ENCODE measurements around the gene NUP210.

NUP210 gene

GRCh38 chr3:13324835-13325501, 95.2 kb downstream of the NUP210 start:
- Histone ChIP-seq H3K36me3 (ENCODE audit: insufficient read depth, low read length) (no peaks in the 10 kb centered on the region), H3K4me1 (ENCODE audit: control insufficient read depth, insufficient read depth, low read length) (no peaks in the 10 kb centered on the region), H3K4me2 (ENCODE audit: low read length) (no peak overlapping the region), H3K4me3 (ENCODE audit: low read length) (no peak overlapping the region), H3K9ac (ENCODE audit: low read depth, low read length) (no peak overlapping the region), H3K9me3 (replicated peaks; ENCODE audit: low read length) (no peaks in the 10 kb centered on the region), H3K27me3 (ENCODE audit: control insufficient read depth, insufficient read depth, low read length) (no peaks in the 10 kb centered on the region)

GRCh38 chr3:13323822-13324221, 96.3 kb downstream of the NUP210 start:
- Histone ChIP-seq H3K4me2 (ENCODE audit: low read length) (no peak overlapping the region), H3K9me3 (replicated peaks; ENCODE audit: low read length) (no peaks in the 10 kb centered on the region), H3K27me3 (ENCODE audit: control insufficient read depth, insufficient read depth, low read length) (no peaks in the 10 kb centered on the region), H3K4me3 (ENCODE audit: low read length) (no peak overlapping the region), H3K9ac (ENCODE audit: low read depth, low read length) (no peak overlapping the region), H3K36me3 (ENCODE audit: insufficient read depth, low read length) (no peaks in the 10 kb centered on the region), H3K4me1 (ENCODE audit: control insufficient read depth, insufficient read depth, low read length) (no peaks in the 10 kb centered on the region)

- H3K9me3 ChIP-seq (replicated peaks; ENCODE audit: low read length), result no peaks in the 10 kb centered on the region
- H3K36me3 ChIP-seq (ENCODE audit: insufficient read depth, low read length), result no peaks in the 10 kb centered on the region
- H3K27me3 ChIP-seq (ENCODE audit: control insufficient read depth, insufficient read depth, low read length), result no peaks in the 10 kb centered on the region
- H3K4me3 ChIP-seq (ENCODE audit: low read length), result no peak overlapping the region
- no peak overlapping the region for H3K9ac ChIP-seq (ENCODE audit: low read depth, low read length)
- H3K4me2 ChIP-seq (ENCODE audit: low read length), result no peak overlapping the region
- H3K4me1 ChIP-seq (ENCODE audit: control insufficient read depth, insufficient read depth, low read length), result no peaks in the 10 kb centered on the region
Measured at GRCh38 chr3:13322324-13322723, 97.8 kb downstream of the NUP210 start.

- no peak overlapping the region for H3K4me2 ChIP-seq (ENCODE audit: low read length)
- no peaks in the 10 kb centered on the region for H3K36me3 ChIP-seq (ENCODE audit: insufficient read depth, low read length)
- H3K9ac ChIP-seq (ENCODE audit: low read depth, low read length), result no peak overlapping the region
- H3K4me3 ChIP-seq (ENCODE audit: low read length), result no peak overlapping the region
- H3K4me1 ChIP-seq (ENCODE audit: control insufficient read depth, insufficient read depth, low read length), result no peaks in the 10 kb centered on the region
- H3K9me3 ChIP-seq (replicated peaks; ENCODE audit: low read length), result no peaks in the 10 kb centered on the region
- no peaks in the 10 kb centered on the region for H3K27me3 ChIP-seq (ENCODE audit: control insufficient read depth, insufficient read depth, low read length)
Measured at GRCh38 chr3:13319564-13320220, 100.4 kb downstream of the NUP210 start.

- H3K4me3 ChIP-seq (ENCODE audit: low read length), result no peak overlapping the region
Measured at GRCh38 chr3:13318626-13319470, 101.3 kb downstream of the NUP210 start.

GRCh38 chr3:13317596-13318320, 102.4 kb downstream of the NUP210 start:
- Histone ChIP-seq H3K9me3 (replicated peaks; ENCODE audit: low read length) (no peaks in the 10 kb centered on the region), H3K36me3 (ENCODE audit: insufficient read depth, low read length) (no peaks in the 10 kb centered on the region)

More at GRCh38 chr3:13318626-13319470, 101.3 kb downstream of the NUP210 start:
- Histone ChIP-seq H3K9ac (ENCODE audit: low read depth, low read length) (no peak overlapping the region), H3K9me3 (replicated peaks; ENCODE audit: low read length) (no peaks in the 10 kb centered on the region), H3K4me1 (ENCODE audit: control insufficient read depth, insufficient read depth, low read length) (no peaks in the 10 kb centered on the region), H3K4me2 (ENCODE audit: low read length) (no peak overlapping the region), H3K27me3 (ENCODE audit: control insufficient read depth, insufficient read depth, low read length) (no peaks in the 10 kb centered on the region), H3K36me3 (ENCODE audit: insufficient read depth, low read length) (no peaks in the 10 kb centered on the region)

GRCh38 chr3:13316603-13317002, 103.5 kb downstream of the NUP210 start:
- Histone ChIP-seq H3K36me3 (ENCODE audit: insufficient read depth, low read length) (no peaks in the 10 kb centered on the region), H3K4me3 (ENCODE audit: low read length) (no peak overlapping the region)

More at GRCh38 chr3:13317596-13318320, 102.4 kb downstream of the NUP210 start:
- no peak overlapping the region for H3K4me3 ChIP-seq (ENCODE audit: low read length)
- H3K4me1 ChIP-seq (ENCODE audit: control insufficient read depth, insufficient read depth, low read length), result no peaks in the 10 kb centered on the region
- H3K27me3 ChIP-seq (ENCODE audit: control insufficient read depth, insufficient read depth, low read length), result no peaks in the 10 kb centered on the region
- H3K4me2 ChIP-seq (ENCODE audit: low read length), result no peak overlapping the region
- no peak overlapping the region for H3K9ac ChIP-seq (ENCODE audit: low read depth, low read length)

GRCh38 chr3:13314877-13315276, 105.2 kb downstream of the NUP210 start:
- no peaks in the 10 kb centered on the region for H3K9me3 ChIP-seq (replicated peaks; ENCODE audit: low read length)
- no peaks in the 10 kb centered on the region for H3K36me3 ChIP-seq (ENCODE audit: insufficient read depth, low read length)
- H3K4me1 ChIP-seq (ENCODE audit: control insufficient read depth, insufficient read depth, low read length), result no peaks in the 10 kb centered on the region
- no peaks in the 10 kb centered on the region for H3K27me3 ChIP-seq (ENCODE audit: control insufficient read depth, insufficient read depth, low read length)
- H3K9ac ChIP-seq (ENCODE audit: low read depth, low read length), result no peak overlapping the region
- no peak overlapping the region for H3K4me3 ChIP-seq (ENCODE audit: low read length)
- no peak overlapping the region for H3K4me2 ChIP-seq (ENCODE audit: low read length)

More at GRCh38 chr3:13316603-13317002, 103.5 kb downstream of the NUP210 start:
- no peak overlapping the region for H3K4me2 ChIP-seq (ENCODE audit: low read length)
- no peaks in the 10 kb centered on the region for H3K27me3 ChIP-seq (ENCODE audit: control insufficient read depth, insufficient read depth, low read length)
- H3K9ac ChIP-seq (ENCODE audit: low read depth, low read length), result no peak overlapping the region
- H3K9me3 ChIP-seq (replicated peaks; ENCODE audit: low read length), result no peaks in the 10 kb centered on the region
- H3K4me1 ChIP-seq (ENCODE audit: control insufficient read depth, insufficient read depth, low read length), result no peaks in the 10 kb centered on the region

GRCh38 chr3:13313813-13314212, 106.3 kb downstream of the NUP210 start:
- Histone ChIP-seq H3K27me3 (ENCODE audit: control insufficient read depth, insufficient read depth, low read length) (no peaks in the 10 kb centered on the region), H3K9me3 (replicated peaks; ENCODE audit: low read length) (no peaks in the 10 kb centered on the region), H3K4me1 (ENCODE audit: control insufficient read depth, insufficient read depth, low read length) (no peaks in the 10 kb centered on the region), H3K4me2 (ENCODE audit: low read length) (no peak overlapping the region), H3K4me3 (ENCODE audit: low read length) (no peak overlapping the region), H3K36me3 (ENCODE audit: insufficient read depth, low read length) (no peaks in the 10 kb centered on the region), H3K9ac (ENCODE audit: low read depth, low read length) (no peak overlapping the region)

- Histone ChIP-seq H3K4me2 (ENCODE audit: low read length) (no peak overlapping the region), H3K9ac (ENCODE audit: low read depth, low read length) (no peak overlapping the region), H3K27me3 (ENCODE audit: control insufficient read depth, insufficient read depth, low read length) (no peaks in the 10 kb centered on the region), H3K36me3 (ENCODE audit: insufficient read depth, low read length) (no peaks in the 10 kb centered on the region), H3K4me3 (ENCODE audit: low read length) (no peak overlapping the region), H3K9me3 (replicated peaks; ENCODE audit: low read length) (no peaks in the 10 kb centered on the region), H3K4me1 (ENCODE audit: control insufficient read depth, insufficient read depth, low read length) (no peaks in the 10 kb centered on the region)
Measured at GRCh38 chr3:13309004-13309403, 111.1 kb downstream of the NUP210 start.

GRCh38 chr3:13308380-13308801, 111.7 kb downstream of the NUP210 start:
- Histone ChIP-seq H3K9me3 (replicated peaks; ENCODE audit: low read length) (no peaks in the 10 kb centered on the region), H3K4me3 (ENCODE audit: low read length) (no peak overlapping the region), H3K4me1 (ENCODE audit: control insufficient read depth, insufficient read depth, low read length) (no peaks in the 10 kb centered on the region), H3K4me2 (ENCODE audit: low read length) (no peak overlapping the region), H3K36me3 (ENCODE audit: insufficient read depth, low read length) (no peaks in the 10 kb centered on the region), H3K27me3 (ENCODE audit: control insufficient read depth, insufficient read depth, low read length) (no peaks in the 10 kb centered on the region), H3K9ac (ENCODE audit: low read depth, low read length) (no peak overlapping the region)
